H1 (cell line): Measurements from ENCODE around the gene SERPINB5. TPM values are rescaled to one million over a fixed set of nuclear protein-coding genes. Genes with fewer than 3 reads are reported as not detected.

Experiments
- CTCF ChIA-PET: fragments of 300-600 bp; sonication (Branson Sonifier 250); formaldehyde crosslinking; loops from one replicate; lab custom pipeline; 2021; ENCODE audit not compliant: partially characterized antibody; lab: Charles Lee
- POLR2A ChIA-PET: fragments of 300-600 bp; sonication (Branson Sonifier 250); formaldehyde crosslinking; loops from one replicate; lab custom pipeline; 2021; ENCODE audit warnings: inconsistent platforms; ENCODE audit not compliant: partially characterized antibody; lab: Charles Lee
- DNase-seq, 2 experiments: peaks; one replicate each; pipeline versions ENCODE4 v3.0.0 to v3.0.0-alpha.2; 2010 to 2022; ENCODE audit warnings: low spot score in 2 of 2, low read depth in 1 of 2, mixed read lengths in 1 of 2
- FAIRE-seq: peaks from 2 replicates; lab custom pipeline; 2011; peaks lifted over from hg19 to GRCh38; lab: Jason Lieb, UNC
- H2AFZ ChIP-seq: 2 replicates; pipeline ENCODE4 v1.8.1; 2012; ENCODE audit warnings: low read length, inconsistent platforms
- H2AK5ac ChIP-seq: 2 replicates; pipeline ENCODE4 v1.6.1; 2013; ENCODE audit warnings: low read depth, low read length
- H2BK120ac ChIP-seq: replicated peaks from 2 replicates; pipeline ENCODE3; 2013; ENCODE audit warnings: low read depth, low read length, inconsistent platforms
- H2BK12ac ChIP-seq: 2 replicates; pipeline ENCODE4 v1.6.1; 2013; ENCODE audit warnings: low read depth, low read length
- H2BK15ac ChIP-seq: 2 replicates; pipeline ENCODE4 v1.6.1; 2013; ENCODE audit warnings: low read length
- H2BK20ac ChIP-seq: 2 replicates; pipeline ENCODE4 v1.6.1; 2013; ENCODE audit warnings: low read length
- H2BK5ac ChIP-seq: 2 replicates; pipeline ENCODE4 v1.6.1; 2013; ENCODE audit warnings: low read depth, low read length
- H3K14ac ChIP-seq: 2 replicates; pipeline ENCODE4 v1.6.1; 2013; ENCODE audit warnings: inconsistent platforms; ENCODE audit not compliant: insufficient read length
- H3K18ac ChIP-seq: 2 replicates; pipeline ENCODE4 v1.6.1; 2013; ENCODE audit warnings: low read length; ENCODE audit errors: extremely low read depth
- H3K23ac ChIP-seq: 2 replicates; pipeline ENCODE4 v1.6.1; 2013; ENCODE audit warnings: inconsistent platforms; ENCODE audit not compliant: insufficient read length
- H3K23me2 ChIP-seq: 2 replicates; pipeline ENCODE4 v1.6.1; 2013; ENCODE audit warnings: low read depth, low read length
- H3K27ac ChIP-seq: 2 replicates; pipeline ENCODE4 v1.6.1; 2011; ENCODE audit warnings: low read depth, low read length, inconsistent platforms
- H3K27me3 ChIP-seq, 4 experiments: replicated peaks in 1 of 4; 1 replicate in 1 of 4; 2 replicates in 3 of 4; pipeline versions ENCODE4 v1.6.1 to v1.8.1; 2011 to 2013; ENCODE audit warnings: low read length in 3 of 4, mild to moderate bottlenecking in 3 of 4, inconsistent platforms in 2 of 4, mixed read lengths in 2 of 4, moderate library complexity in 1 of 4; ENCODE audit not compliant: control insufficient read depth in 3 of 4, insufficient read depth in 3 of 4; ENCODE audit errors: extremely low read depth in 1 of 4
- H3K36me3 ChIP-seq, 4 experiments: 2 replicates each; pipeline versions ENCODE4 v1.6.1 to v1.8.1; 2011 to 2013; ENCODE audit warnings: mild to moderate bottlenecking in 4 of 4, low read length in 3 of 4, moderate library complexity in 2 of 4, control low read depth in 1 of 4, inconsistent platforms in 1 of 4; ENCODE audit not compliant: insufficient read depth in 4 of 4, control insufficient read depth in 2 of 4
- H3K4ac ChIP-seq: replicated peaks from 2 replicates; pipeline ENCODE3; 2013; ENCODE audit warnings: low read length, low read depth, mixed read lengths, inconsistent platforms; ENCODE audit not compliant: insufficient read length
- H3K4me1 ChIP-seq, 4 experiments: replicated peaks in 1 of 4; 1 replicate in 1 of 4; 2 replicates in 3 of 4; pipeline versions ENCODE4 v1.6.1 to v1.8.1; 2011 to 2013; ENCODE audit warnings: low read length in 3 of 4, inconsistent platforms in 2 of 4, mixed read lengths in 1 of 4; ENCODE audit not compliant: insufficient read depth in 4 of 4, control insufficient read depth in 3 of 4
- H3K4me2 ChIP-seq, 2 experiments: 2 replicates each; pipeline versions ENCODE4 v1.6.1 to v1.8.1; 2011 to 2013; ENCODE audit warnings: low read depth in 2 of 2, low read length in 2 of 2, control low read depth in 1 of 2, inconsistent platforms in 1 of 2, mild to moderate bottlenecking in 1 of 2; ENCODE audit not compliant: insufficient read depth in 1 of 2
- H3K4me3 ChIP-seq, 4 experiments: fragments of 200-600, 300-600 bp in 1 of 4; sonication (generic), shearing (Covaris generic), sonication (Bioruptor Twin) in 1 of 4; 2 replicates each; pipeline versions ENCODE4 v1.5.1 to v1.8.1; 2011 to 2016; ENCODE audit warnings: low read length in 4 of 4, low read depth in 3 of 4, control low read depth in 2 of 4, inconsistent platforms in 2 of 4, mild to moderate bottlenecking in 2 of 4, mixed read lengths in 1 of 4, moderate library complexity in 1 of 4; ENCODE audit not compliant: insufficient read depth in 2 of 4; ENCODE audit errors: extremely low read depth in 1 of 4
- H3K56ac ChIP-seq: replicated peaks from 2 replicates; pipeline ENCODE3; 2013; ENCODE audit warnings: low read depth, mild to moderate bottlenecking, mixed read lengths, low read length, inconsistent platforms; ENCODE audit not compliant: insufficient read length
- H3K79me1 ChIP-seq: 2 replicates; pipeline ENCODE4 v1.6.1; 2013; ENCODE audit warnings: low read depth, low read length, control low read depth
- H3K79me2 ChIP-seq, 2 experiments: 2 replicates each; pipeline versions ENCODE4 v1.6.1 to v1.8.1; 2012 to 2013; ENCODE audit warnings: low read length in 2 of 2, mild to moderate bottlenecking in 2 of 2, inconsistent platforms in 1 of 2; ENCODE audit not compliant: insufficient read depth in 2 of 2, control insufficient read depth in 1 of 2
- H3K9ac ChIP-seq, 4 experiments: replicated peaks in 1 of 4; 1 replicate in 1 of 4; 2 replicates in 3 of 4; pipeline versions ENCODE4 v1.6.1 to v1.8.1; 2011 to 2013; ENCODE audit warnings: low read depth in 3 of 4, low read length in 3 of 4, control low read depth in 2 of 4, mild to moderate bottlenecking in 2 of 4, moderate library complexity in 2 of 4, inconsistent platforms in 1 of 4; ENCODE audit errors: extremely low read depth in 1 of 4
- H3K9me3 ChIP-seq, 2 experiments: 2 replicates each; pipeline versions ENCODE4 v1.6.1 to v1.8.1; 2012 to 2013; ENCODE audit warnings: mild to moderate bottlenecking in 2 of 2, moderate library complexity in 2 of 2, control low read depth in 1 of 2, inconsistent platforms in 1 of 2, low read depth in 1 of 2, low read length in 1 of 2, mixed read lengths in 1 of 2; ENCODE audit not compliant: insufficient read depth in 2 of 2
- H4K20me1 ChIP-seq, 2 experiments: replicated peaks in 1 of 2; 2 replicates each; pipeline versions ENCODE3 to v1.8.1; 2011 to 2013; ENCODE audit warnings: inconsistent platforms in 2 of 2, low read length in 2 of 2, mild to moderate bottlenecking in 1 of 2; ENCODE audit not compliant: insufficient read depth in 2 of 2, control insufficient read depth in 1 of 2
- H4K5ac ChIP-seq: 2 replicates; pipeline ENCODE4 v1.6.1; 2013; ENCODE audit warnings: low read length, low read depth, mixed read lengths, inconsistent platforms; ENCODE audit not compliant: insufficient read length
- H4K8ac ChIP-seq: 2 replicates; pipeline ENCODE4 v1.8.0; 2013; ENCODE audit warnings: mild to moderate bottlenecking, moderate library complexity, low read length, inconsistent platforms; ENCODE audit not compliant: insufficient read depth; ENCODE audit errors: extremely low read depth
- H4K91ac ChIP-seq: replicated peaks from 2 replicates; pipeline ENCODE3; 2013; ENCODE audit warnings: low read length, mixed read lengths, inconsistent platforms; ENCODE audit not compliant: insufficient read length
- ATF2 ChIP-seq: IDR thresholded peaks from 2 replicates; pipeline ENCODE4 v1.6.1; 2012; ENCODE audit warnings: low read length, inconsistent platforms
- ATF3 ChIP-seq: IDR thresholded peaks from 2 replicates; pipeline ENCODE4 v1.6.1; 2011; ENCODE audit warnings: low read depth, mild to moderate bottlenecking, low read length; ENCODE audit not compliant: insufficient read depth
- BCL11A ChIP-seq, 2 experiments: IDR thresholded peaks; one replicate each; pipeline ENCODE4 v1.6.1; 2011; ENCODE audit warnings: low read depth in 2 of 2, low read length in 2 of 2, mild to moderate bottlenecking in 2 of 2
- CEBPB ChIP-seq: IDR thresholded peaks from 2 replicates; pipeline ENCODE4 v1.6.1; 2012; ENCODE audit warnings: low read depth, low read length
- EP300 ChIP-seq, 2 experiments: IDR thresholded peaks; 1 replicate in 1 of 2; 2 replicates in 1 of 2; pipeline ENCODE4 v1.6.1; 2011 to 2012; ENCODE audit warnings: low read depth in 2 of 2, low read length in 2 of 2, mild to moderate bottlenecking in 2 of 2, borderline replicate concordance in 1 of 2, inconsistent platforms in 1 of 2, moderate library complexity in 1 of 2
- JUN ChIP-seq: IDR thresholded peaks from 2 replicates; pipeline ENCODE4 v1.6.1; 2011; ENCODE audit warnings: low read depth, mild to moderate bottlenecking, improper control_type of control experiment, low read length
- POLR2AphosphoS5 ChIP-seq: IDR thresholded peaks from 2 replicates; pipeline ENCODE4 v1.6.1; 2011; ENCODE audit warnings: low read depth, low read length
- SIRT6 ChIP-seq: IDR thresholded peaks from one replicate; pipeline ENCODE4 v1.7.1; 2012; ENCODE audit warnings: low read length, inconsistent platforms
- TAF7 ChIP-seq: optimal IDR thresholded peaks from 2 replicates; pipeline ENCODE3; 2011; ENCODE audit warnings: low read depth, mild to moderate bottlenecking, inconsistent platforms, low read length, moderate library complexity, borderline replicate concordance
- TCF12 ChIP-seq: IDR thresholded peaks from 2 replicates; pipeline ENCODE4 v1.6.1; 2011; ENCODE audit warnings: low read depth, mild to moderate bottlenecking, low read length
- WGBS, 2 experiments: shearing (Covaris generic) in 1 of 2; methylation state at CpG; one replicate each; pipeline versions ENCODE4 v1.1.6 to v1.1.7; 2013 to 2015; ENCODE audit warnings: low lambda C conversion rate in 2 of 2, mixed read lengths in 2 of 2, inconsistent platforms in 1 of 2, low coverage in 1 of 2, missing lambda C conversion rate in 1 of 2; ENCODE audit not compliant: insufficient replicate concordance in 2 of 2, insufficient coverage in 1 of 2, insufficient read length in 1 of 2; ENCODE audit errors: extremely low coverage in 1 of 2, missing lambda C conversion rate in 1 of 2; 5-methylcytosine and 5-hydroxymethylcytosine counted together
- polyA plus RNA-seq, 7 experiments: library from polyadenylated mRNA; depleted of rRNA in 3 of 7; stranded (reverse) in 5 of 7; unstranded in 2 of 7; fragments of >200 nt in 5 of 7; fragments of 200-250 nt in 2 of 7; gene quantifications; 1 replicate in 5 of 7; 2 replicates in 1 of 7; 4 replicates in 1 of 7; pipeline versions ENCODE4 v1.2.1 to v1.2.3, GENCODE V29; 2011 to 2013; ENCODE audit warnings: missing spikeins in 2 of 7, mixed read lengths in 2 of 7
- total RNA-seq: library from RNA; stranded (reverse); fragmentation: NEBNext Ultra II Directional; extraction: Animal tissue kit (Norgen Biotek cat#: 25700); gene quantifications from 2 replicates; pipeline ENCODE4 v1.2.1, GENCODE V29; 2021

Gene SERPINB5
- total and polyA plus RNA-seq, 2 of the 8 experiments (the other 6 are each of a cell fraction or from before 2014, with no cell fraction given): 0.03 TPM; not detected in 1

- Histone ChIP-seq H3K27me3 (no peaks in the 10 kb centered on the region), H3K9me3 (0 out of 4 replicates have a peak, but pooled peaks cover 0 to 3% of the 10 kb centered on the region in 2 experiments), H2BK15ac (no peak overlapping the region), H3K4me1 (no peaks in the 10 kb centered on the region), H3K56ac (no peak overlapping the region), H2BK12ac (no peak overlapping the region), H3K4me2 (no peak overlapping the region), H4K91ac (no peak overlapping the region), H2BK120ac (no peak overlapping the region), H2BK5ac (no peak overlapping the region), H3K14ac (no peak overlapping the region), H4K8ac (no peak overlapping the region), H3K9ac (no peak overlapping the region), H3K27ac (no peak overlapping the region), H3K79me1 (no peaks in the 10 kb centered on the region), H4K20me1 (no peaks in the 10 kb centered on the region), H3K36me3 (no peaks in the 10 kb centered on the region), H3K23me2 (no peaks in the 10 kb centered on the region), H3K18ac (no peak overlapping the region), H2AK5ac (no peak overlapping the region), H2BK20ac (no peak overlapping the region), H3K23ac (no peak overlapping the region), H4K5ac (no peak overlapping the region), H2AFZ (no peak overlapping the region), H3K4ac (no peak overlapping the region), H3K4me3 (no peak overlapping the region), H3K79me2 (no peaks in the 10 kb centered on the region)
- 93% methylated on average over 4 of the region's 4 CpGs; no CpG with 5 or more reads in 1 of the 2 experiments for WGBS, 2 experiments
- ChIA-PET POLR2A (no interaction called here), CTCF (interaction anchor here (0.6 to 1.6 kb wide), 6 partner anchors 20 to 350 kb away, joined by 3 to 6 read pairs (median 4); no protein-coding TSS in a partner anchor)
- TF ChIP-seq JUN: no peak
- TF ChIP-seq BCL11A (IDR thresholded peaks at IDR 0.05; ENCODE audit: low read depth in 2 of 2, low read length in 2 of 2): no peak
- no peak for TF ChIP-seq TCF12
- TF ChIP-seq EP300 (IDR thresholded peaks at IDR 0.05; ENCODE audit: borderline replicate concordance in 1 of 2, low read depth in 2 of 2, low read length in 2 of 2): no peak
- no peak for TF ChIP-seq SIRT6
- no peak for TF ChIP-seq ATF3
- no peak for TF ChIP-seq CEBPB
- TF ChIP-seq TAF7: no peak
- no peak for TF ChIP-seq POLR2AphosphoS5
- no peak for TF ChIP-seq ATF2
- DNase-seq (no peak), FAIRE-seq (no peak)
These were observed 57.9 kb downstream of the SERPINB5 start for GRCh38 chr18:63534615-63535014.
